SKM-1 treated with dmso at 0.1 percent for 144 hours (cell line): Measurements from ENCODE around the gene MPP2.

Experiments
- DNase-seq: peaks from one replicate; lab custom pipeline; 2025; ENCODE audit not compliant: unreplicated experiment; lab: John Stamatoyannopoulos, UW

MPP2 gene

GRCh38 chr17:43825567-43825966 is 81.8 kb downstream of the MPP2 start:
- DNase-seq = no peak
